IMR-90 (cell line): ENCODE data around the gene PARP16.

ENCODE experiments used
- MAFK ChIP-seq: IDR thresholded peaks from 2 replicates; pipeline ENCODE4 v1.6.1; 2012; ENCODE audit warnings: low read depth, low read length, improper control_type of control experiment
- TF ChIP-seq, protein P1 (sequence below): conservative IDR thresholded peaks from 2 replicates; pipeline ENCODE4 v1.5.1; 2012; ENCODE audit warnings: mild to moderate bottlenecking, low read depth, low read length, improper control_type of control experiment

DNA sequence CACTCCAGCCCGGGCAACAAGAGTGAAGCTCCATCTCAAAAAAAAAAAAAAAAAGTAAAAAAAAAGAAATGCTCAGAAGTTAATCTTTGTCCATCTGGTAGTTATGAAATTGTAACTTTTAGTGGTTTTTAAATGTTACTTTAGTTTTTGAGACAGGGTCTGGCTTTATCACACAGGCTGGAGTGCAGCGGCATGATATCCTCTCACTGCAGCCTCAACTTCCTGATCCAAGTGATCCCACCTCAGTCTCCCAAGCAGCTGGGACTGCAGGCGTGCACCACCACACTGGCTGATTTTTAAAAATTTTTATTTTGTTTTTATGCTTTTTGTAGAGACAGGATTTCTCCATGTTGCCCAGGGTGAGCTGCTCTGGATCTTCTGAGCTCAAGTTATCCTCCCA is 19.1 kb upstream of the PARP16 start:
- no peak for TF ChIP-seq MAFK
- TF ChIP-seq, protein P1, sequence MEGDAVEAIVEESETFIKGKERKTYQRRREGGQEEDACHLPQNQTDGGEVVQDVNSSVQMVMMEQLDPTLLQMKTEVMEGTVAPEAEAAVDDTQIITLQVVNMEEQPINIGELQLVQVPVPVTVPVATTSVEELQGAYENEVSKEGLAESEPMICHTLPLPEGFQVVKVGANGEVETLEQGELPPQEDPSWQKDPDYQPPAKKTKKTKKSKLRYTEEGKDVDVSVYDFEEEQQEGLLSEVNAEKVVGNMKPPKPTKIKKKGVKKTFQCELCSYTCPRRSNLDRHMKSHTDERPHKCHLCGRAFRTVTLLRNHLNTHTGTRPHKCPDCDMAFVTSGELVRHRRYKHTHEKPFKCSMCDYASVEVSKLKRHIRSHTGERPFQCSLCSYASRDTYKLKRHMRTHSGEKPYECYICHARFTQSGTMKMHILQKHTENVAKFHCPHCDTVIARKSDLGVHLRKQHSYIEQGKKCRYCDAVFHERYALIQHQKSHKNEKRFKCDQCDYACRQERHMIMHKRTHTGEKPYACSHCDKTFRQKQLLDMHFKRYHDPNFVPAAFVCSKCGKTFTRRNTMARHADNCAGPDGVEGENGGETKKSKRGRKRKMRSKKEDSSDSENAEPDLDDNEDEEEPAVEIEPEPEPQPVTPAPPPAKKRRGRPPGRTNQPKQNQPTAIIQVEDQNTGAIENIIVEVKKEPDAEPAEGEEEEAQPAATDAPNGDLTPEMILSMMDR = no peak
